ENCODE data around the gene ACCSL.

ACCSL gene

DNA sequence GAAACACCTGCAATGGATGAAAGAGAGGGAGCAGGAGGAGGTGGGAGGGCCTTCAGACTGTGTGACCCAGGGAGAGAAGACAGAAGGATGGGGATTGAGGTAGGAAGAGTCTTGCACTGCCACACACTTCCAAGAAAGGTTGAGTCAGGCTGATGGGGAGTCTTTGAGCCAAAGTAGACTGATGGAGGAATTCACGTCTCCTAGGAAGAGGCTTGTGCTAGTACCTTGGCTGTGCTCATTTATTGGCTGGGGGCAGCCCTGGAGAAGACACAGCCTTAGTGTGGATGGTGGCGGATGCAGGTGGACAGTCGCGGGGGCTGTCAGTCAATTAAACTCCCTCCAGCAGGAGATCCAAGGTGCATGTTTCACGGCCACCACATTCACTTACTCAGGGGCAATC is 16.2 kb upstream of the ACCSL start:
- Histone ChIP-seq H3K27me3 (replicated peaks; ENCODE audit: control insufficient read depth, insufficient read depth, low read length, poor library complexity, severe bottlenecking) (peaks cover 5% of the 10 kb centered on the region), H3K36me3 (ENCODE audit: control insufficient read depth, insufficient read depth, low read length) (no peaks in the 10 kb centered on the region), H3K9me3 (ENCODE audit: control insufficient read depth, low read length) (no peaks in the 10 kb centered on the region), H3K4me3 (ENCODE audit: insufficient read depth, low read depth, low read length, poor library complexity, severe bottlenecking) (no peak overlapping the region), H3K4me1 (ENCODE audit: control insufficient read depth, insufficient read depth, low read length, poor library complexity, severe bottlenecking) (no peaks in the 10 kb centered on the region), H3K27ac (ENCODE audit: insufficient read depth, low read length, poor library complexity, severe bottlenecking) (no peak overlapping the region)
- no peak for DNase-seq

DNA sequence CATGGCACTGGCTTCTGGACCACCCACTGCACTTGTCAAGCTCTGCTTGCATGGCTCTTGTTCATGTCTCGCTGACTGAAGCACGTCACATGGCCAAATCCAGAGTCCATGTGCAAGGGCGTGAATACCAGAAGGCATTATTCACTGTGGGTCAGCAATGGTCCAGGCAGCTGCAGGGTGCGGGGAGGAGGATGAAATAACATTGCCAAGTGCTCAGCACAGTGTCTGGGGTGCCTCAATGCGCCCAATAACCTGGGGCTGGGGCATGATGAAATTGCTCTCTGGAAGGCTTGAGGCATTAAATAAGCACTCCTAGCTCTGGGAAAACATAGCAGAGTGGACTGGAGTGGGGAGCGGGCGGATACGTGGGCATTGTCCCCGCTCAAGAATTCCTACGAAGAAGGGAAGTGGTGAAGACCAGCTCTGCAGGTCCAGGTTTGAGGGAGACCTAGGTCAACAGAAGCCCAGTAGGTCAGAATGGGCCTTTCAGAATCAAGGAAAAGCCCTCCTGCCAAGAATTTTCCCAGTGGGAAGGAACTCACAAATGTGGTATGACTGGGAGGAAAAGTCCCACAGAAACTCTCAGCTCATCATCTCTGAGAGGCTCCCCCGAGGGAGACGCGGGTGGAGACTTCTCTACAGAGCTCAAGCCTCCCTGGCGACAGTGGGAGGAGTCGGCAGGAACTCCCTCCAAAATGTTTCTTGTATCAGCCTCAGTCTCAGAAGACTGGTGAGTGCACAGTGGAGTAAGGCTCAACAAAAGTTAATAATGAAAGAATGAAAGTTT is 15.3 kb upstream of the ACCSL start:
- Histone ChIP-seq H3K36me3 (ENCODE audit: control insufficient read depth, insufficient read depth, low read length) (no peaks in the 10 kb centered on the region), H3K27ac (ENCODE audit: insufficient read depth, low read length, poor library complexity, severe bottlenecking) (no peak overlapping the region), H3K27me3 (replicated peaks; ENCODE audit: control insufficient read depth, insufficient read depth, low read length, poor library complexity, severe bottlenecking) (peaks cover 5% of the 10 kb centered on the region), H3K9me3 (ENCODE audit: control insufficient read depth, low read length) (no peaks in the 10 kb centered on the region), H3K4me1 (ENCODE audit: control insufficient read depth, insufficient read depth, low read length, poor library complexity, severe bottlenecking) (no peaks in the 10 kb centered on the region), H3K4me3 (ENCODE audit: insufficient read depth, low read depth, low read length, poor library complexity, severe bottlenecking) (no peak overlapping the region)
- DNase-seq: no peak

DNA sequence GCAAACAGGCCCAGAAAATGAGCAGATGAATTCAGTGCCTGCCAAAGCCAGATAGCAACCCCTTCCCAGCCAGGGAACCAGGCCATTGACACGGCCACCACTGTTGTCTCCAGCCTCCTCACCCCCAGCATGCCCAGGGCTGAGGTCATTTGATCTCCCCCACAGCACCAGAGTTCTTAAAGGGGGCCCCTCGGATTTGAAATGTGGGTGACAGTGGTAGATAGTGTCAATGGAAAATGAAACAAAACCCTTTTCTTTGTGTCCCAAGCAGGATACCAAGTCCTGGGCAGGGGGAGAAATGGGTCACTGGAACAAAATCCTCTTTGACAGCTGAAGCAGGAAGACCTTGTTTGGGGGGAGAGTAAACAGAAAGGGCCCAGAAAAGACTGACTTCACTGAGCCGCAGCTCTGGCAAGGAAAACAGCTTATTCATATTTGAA is 14.3 kb upstream of the ACCSL start:
- H3K9me3 ChIP-seq (ENCODE audit: control insufficient read depth, low read length): no peaks in the 10 kb centered on the region
- DNase-seq: no peak
- no peaks in the 10 kb centered on the region for H3K36me3 ChIP-seq (ENCODE audit: control insufficient read depth, insufficient read depth, low read length)
- no peak overlapping the region for H3K4me3 ChIP-seq (ENCODE audit: insufficient read depth, low read depth, low read length, poor library complexity, severe bottlenecking)
- H3K27me3 ChIP-seq (replicated peaks; ENCODE audit: control insufficient read depth, insufficient read depth, low read length, poor library complexity, severe bottlenecking): peaks cover 5% of the 10 kb centered on the region
- H3K4me1 ChIP-seq (ENCODE audit: control insufficient read depth, insufficient read depth, low read length, poor library complexity, severe bottlenecking): no peaks in the 10 kb centered on the region
- no peak overlapping the region for H3K27ac ChIP-seq (ENCODE audit: insufficient read depth, low read length, poor library complexity, severe bottlenecking)

DNA sequence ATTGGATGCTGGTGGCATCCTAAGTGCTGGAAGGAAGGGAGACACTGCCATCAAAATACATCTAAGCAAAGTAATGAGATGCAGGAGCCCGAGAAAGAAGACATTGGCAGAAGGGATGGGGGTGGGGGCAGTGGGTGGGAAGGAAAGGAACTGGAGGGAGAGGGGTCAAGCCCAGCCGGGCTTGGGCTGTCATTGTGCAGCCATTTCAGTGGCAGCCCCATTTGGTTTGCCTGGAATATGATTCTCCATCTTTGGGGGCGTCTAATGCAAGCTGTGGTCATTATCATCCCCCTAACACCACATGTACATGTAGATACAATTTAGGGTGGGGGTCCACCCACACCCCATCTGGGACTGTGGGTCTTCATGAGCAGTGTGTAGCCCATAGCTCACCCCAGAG is 13.9 kb upstream of the ACCSL start:
- Histone ChIP-seq H3K9me3 (ENCODE audit: control insufficient read depth, low read length) (no peaks in the 10 kb centered on the region), H3K36me3 (ENCODE audit: control insufficient read depth, insufficient read depth, low read length) (no peaks in the 10 kb centered on the region), H3K4me3 (ENCODE audit: insufficient read depth, low read depth, low read length, poor library complexity, severe bottlenecking) (no peak overlapping the region), H3K27ac (ENCODE audit: insufficient read depth, low read length, poor library complexity, severe bottlenecking) (no peak overlapping the region), H3K4me1 (ENCODE audit: control insufficient read depth, insufficient read depth, low read length, poor library complexity, severe bottlenecking) (no peaks in the 10 kb centered on the region), H3K27me3 (replicated peaks; ENCODE audit: control insufficient read depth, insufficient read depth, low read length, poor library complexity, severe bottlenecking) (peaks cover 5% of the 10 kb centered on the region)
- DNase-seq: no peak

DNA sequence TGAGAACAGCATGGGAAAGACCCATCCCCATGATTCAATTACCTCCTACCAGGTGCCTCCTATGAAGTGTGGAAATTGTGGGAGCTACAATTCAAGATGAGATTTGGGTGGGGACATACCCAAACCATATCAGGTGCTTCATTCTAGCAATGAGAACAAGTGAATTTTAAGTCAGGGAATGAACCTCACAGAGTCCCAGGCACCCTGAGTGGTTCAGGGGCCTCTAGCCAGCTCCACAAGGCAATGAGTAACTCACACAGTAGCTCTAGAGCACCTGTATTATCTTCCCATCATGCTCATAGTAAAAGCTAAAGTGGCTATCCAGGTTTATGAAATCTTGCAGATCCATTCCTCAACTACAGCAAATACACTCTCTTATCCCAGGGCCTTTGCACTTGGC is 13.1 kb upstream of the ACCSL start:
- DNase-seq: no peak
- no peaks in the 10 kb centered on the region for H3K9me3 ChIP-seq (ENCODE audit: control insufficient read depth, low read length)
- H3K27me3 ChIP-seq (replicated peaks; ENCODE audit: control insufficient read depth, insufficient read depth, low read length, poor library complexity, severe bottlenecking): peaks cover 5% of the 10 kb centered on the region
- no peak overlapping the region for H3K27ac ChIP-seq (ENCODE audit: insufficient read depth, low read length, poor library complexity, severe bottlenecking)
- no peak overlapping the region for H3K4me3 ChIP-seq (ENCODE audit: insufficient read depth, low read depth, low read length, poor library complexity, severe bottlenecking)
- H3K36me3 ChIP-seq (ENCODE audit: control insufficient read depth, insufficient read depth, low read length): no peaks in the 10 kb centered on the region
- H3K4me1 ChIP-seq (ENCODE audit: control insufficient read depth, insufficient read depth, low read length, poor library complexity, severe bottlenecking): no peaks in the 10 kb centered on the region

DNA sequence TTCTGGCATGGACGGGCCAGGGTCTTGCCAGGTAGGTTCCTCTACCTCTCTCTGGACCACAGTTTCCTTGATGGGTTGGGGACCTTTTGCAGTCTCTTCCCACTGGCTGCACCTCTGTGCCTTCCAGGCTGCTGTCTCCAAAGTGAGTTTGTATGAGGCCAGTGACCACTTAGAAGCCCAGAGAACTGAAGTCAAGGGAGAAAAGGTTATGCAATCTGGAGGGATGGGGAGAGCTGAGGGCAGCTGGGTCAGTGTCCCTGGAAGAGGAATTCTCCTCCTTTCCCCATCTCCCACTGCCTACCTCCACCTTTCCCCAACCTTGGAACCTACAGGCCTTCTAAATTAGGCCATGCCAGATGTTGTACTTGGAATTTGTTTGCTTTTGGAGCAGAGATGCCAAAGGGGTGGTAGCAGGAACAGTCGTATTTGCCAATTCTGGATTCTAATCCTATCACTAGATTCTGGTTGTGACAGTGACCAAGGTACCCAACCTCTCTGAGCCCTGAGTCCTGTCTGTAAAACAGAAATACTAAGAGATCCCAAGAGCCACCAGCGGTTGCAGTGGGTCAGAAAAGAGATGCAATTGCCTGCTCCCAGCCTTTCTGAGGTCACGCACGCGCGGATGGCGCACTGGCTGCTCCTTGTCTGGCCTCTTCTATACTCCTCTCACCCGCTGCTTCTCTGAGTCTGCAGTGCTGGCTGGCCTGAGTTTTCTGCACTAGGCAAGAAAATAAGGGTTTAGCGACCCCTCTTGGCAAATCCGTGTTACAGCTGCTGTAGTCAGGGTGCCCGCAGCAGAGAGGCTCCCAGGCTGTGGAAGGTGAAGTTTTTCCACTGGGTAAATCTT is 10.7 kb upstream of the ACCSL start:
- Histone ChIP-seq H3K4me1 (ENCODE audit: control insufficient read depth, insufficient read depth, low read length, poor library complexity, severe bottlenecking) (no peaks in the 10 kb centered on the region), H3K27me3 (replicated peaks; ENCODE audit: control insufficient read depth, insufficient read depth, low read length, poor library complexity, severe bottlenecking) (peaks cover 5% of the 10 kb centered on the region), H3K27ac (ENCODE audit: insufficient read depth, low read length, poor library complexity, severe bottlenecking) (no peak overlapping the region), H3K9me3 (ENCODE audit: control insufficient read depth, low read length) (no peaks in the 10 kb centered on the region), H3K4me3 (ENCODE audit: insufficient read depth, low read depth, low read length, poor library complexity, severe bottlenecking) (no peak overlapping the region), H3K36me3 (ENCODE audit: control insufficient read depth, insufficient read depth, low read length) (no peaks in the 10 kb centered on the region)
- no peak for DNase-seq

DNA sequence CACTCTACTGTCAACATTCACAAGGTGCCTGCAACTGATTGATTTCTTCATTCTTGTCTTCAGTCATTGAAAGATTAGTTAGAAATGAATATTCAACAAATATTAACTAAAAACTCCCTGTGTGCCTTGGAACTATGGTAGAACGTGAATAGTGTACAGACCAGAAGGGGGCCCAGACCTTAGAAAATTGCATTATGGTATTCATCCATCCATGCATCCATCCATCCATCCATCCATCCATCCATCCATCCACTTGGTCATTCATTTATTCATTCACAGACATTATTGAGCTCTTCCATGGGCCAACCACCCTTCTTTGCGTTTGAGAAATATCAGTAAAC is 10.2 kb upstream of the ACCSL start:
- Histone ChIP-seq H3K4me1 (ENCODE audit: control insufficient read depth, insufficient read depth, low read length, poor library complexity, severe bottlenecking) (no peaks in the 10 kb centered on the region), H3K9me3 (ENCODE audit: control insufficient read depth, low read length) (no peaks in the 10 kb centered on the region), H3K27me3 (replicated peaks; ENCODE audit: control insufficient read depth, insufficient read depth, low read length, poor library complexity, severe bottlenecking) (peaks cover 4% of the 10 kb centered on the region), H3K36me3 (ENCODE audit: control insufficient read depth, insufficient read depth, low read length) (no peaks in the 10 kb centered on the region), H3K27ac (ENCODE audit: insufficient read depth, low read length, poor library complexity, severe bottlenecking) (no peak overlapping the region), H3K4me3 (ENCODE audit: insufficient read depth, low read depth, low read length, poor library complexity, severe bottlenecking) (no peak overlapping the region)
- no peak for DNase-seq

DNA sequence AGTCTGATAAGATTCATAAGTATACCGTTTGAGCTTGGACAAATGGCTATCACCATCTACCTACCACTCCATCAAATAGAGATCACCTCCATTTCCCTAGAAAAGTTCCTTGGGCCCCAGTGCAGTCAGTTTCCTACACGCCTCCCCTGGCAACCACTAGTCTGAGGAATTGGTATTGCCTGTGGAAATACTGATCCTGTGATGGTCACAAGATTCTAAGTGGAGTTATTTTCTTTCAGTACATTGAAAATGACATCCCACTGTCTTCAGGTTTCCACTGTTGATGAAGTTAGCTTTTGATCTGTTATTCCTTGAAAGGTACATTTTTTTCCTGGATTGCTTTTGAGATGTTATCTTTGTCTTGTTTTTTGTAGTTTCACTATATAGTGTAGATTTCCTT is 4.6 kb upstream of the ACCSL start:
- Histone ChIP-seq H3K36me3 (ENCODE audit: control insufficient read depth, insufficient read depth, low read length) (no peaks in the 10 kb centered on the region), H3K27ac (ENCODE audit: insufficient read depth, low read length, poor library complexity, severe bottlenecking) (no peak overlapping the region), H3K4me3 (ENCODE audit: insufficient read depth, low read depth, low read length, poor library complexity, severe bottlenecking) (no peak overlapping the region), H3K4me1 (ENCODE audit: control insufficient read depth, insufficient read depth, low read length, poor library complexity, severe bottlenecking) (no peaks in the 10 kb centered on the region), H3K27me3 (replicated peaks; ENCODE audit: control insufficient read depth, insufficient read depth, low read length, poor library complexity, severe bottlenecking) (no peaks in the 10 kb centered on the region), H3K9me3 (ENCODE audit: control insufficient read depth, low read length) (no peaks in the 10 kb centered on the region)
- no peak for DNase-seq

DNA sequence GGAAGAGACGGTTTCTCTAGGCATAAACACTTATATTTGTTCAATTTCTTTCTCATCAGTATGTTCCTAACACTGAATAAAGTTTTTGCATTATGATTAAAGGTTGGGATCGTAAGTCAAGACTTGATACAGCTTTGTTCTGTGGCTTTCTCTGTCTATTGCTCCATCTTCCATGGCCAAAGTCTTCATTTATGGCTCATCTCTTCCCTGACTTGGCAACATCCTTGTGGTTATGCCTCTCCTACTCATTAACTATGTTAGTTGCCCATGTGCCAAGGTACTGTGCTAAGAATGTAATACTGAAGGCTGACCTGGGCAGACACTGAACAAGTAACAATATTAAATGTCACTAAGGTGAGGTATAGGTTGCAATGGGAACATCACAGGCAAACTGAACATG is 1.6 kb upstream of the ACCSL start:
- H3K4me3 ChIP-seq (ENCODE audit: insufficient read depth, low read depth, low read length, poor library complexity, severe bottlenecking): no peak overlapping the region
- H3K9me3 ChIP-seq (ENCODE audit: control insufficient read depth, low read length): no peaks in the 10 kb centered on the region
- no peaks in the 10 kb centered on the region for H3K27me3 ChIP-seq (replicated peaks; ENCODE audit: control insufficient read depth, insufficient read depth, low read length, poor library complexity, severe bottlenecking)
- H3K27ac ChIP-seq (ENCODE audit: insufficient read depth, low read length, poor library complexity, severe bottlenecking): no peak overlapping the region
- H3K4me1 ChIP-seq (ENCODE audit: control insufficient read depth, insufficient read depth, low read length, poor library complexity, severe bottlenecking): no peaks in the 10 kb centered on the region
- no peaks in the 10 kb centered on the region for H3K36me3 ChIP-seq (ENCODE audit: control insufficient read depth, insufficient read depth, low read length)
- DNase-seq: no peak

DNA sequence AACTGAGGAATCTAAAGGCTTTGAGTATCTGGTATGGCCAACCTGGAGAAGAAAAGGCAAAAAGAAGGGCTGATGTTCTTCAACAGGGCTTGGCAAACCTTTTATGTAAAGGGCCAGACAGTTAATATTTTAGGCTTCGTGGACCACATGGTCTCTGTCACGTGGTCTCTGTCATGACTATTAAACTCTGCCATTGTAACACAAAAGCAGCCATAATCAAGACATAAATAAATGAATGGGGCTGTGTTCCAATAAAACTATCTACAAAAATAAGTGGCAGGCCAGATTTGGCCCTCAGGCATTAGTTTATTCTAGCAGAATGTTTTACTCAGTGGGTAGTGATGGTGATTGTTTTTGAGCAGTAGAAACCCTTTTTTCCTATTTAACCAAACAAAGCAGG is 483 bp upstream of the ACCSL start:
- Histone ChIP-seq H3K4me1 (ENCODE audit: control insufficient read depth, insufficient read depth, low read length, poor library complexity, severe bottlenecking) (no peaks in the 10 kb centered on the region), H3K4me3 (ENCODE audit: insufficient read depth, low read depth, low read length, poor library complexity, severe bottlenecking) (no peak overlapping the region), H3K27me3 (replicated peaks; ENCODE audit: control insufficient read depth, insufficient read depth, low read length, poor library complexity, severe bottlenecking) (no peaks in the 10 kb centered on the region), H3K9me3 (ENCODE audit: control insufficient read depth, low read length) (no peaks in the 10 kb centered on the region), H3K27ac (ENCODE audit: insufficient read depth, low read length, poor library complexity, severe bottlenecking) (no peak overlapping the region), H3K36me3 (ENCODE audit: control insufficient read depth, insufficient read depth, low read length) (no peaks in the 10 kb centered on the region)
- no peak for DNase-seq

Data from effector memory CD4-positive, alpha-beta T cell (primary cell).